GM18498 (cell line): ENCODE results near the gene ABR.
"Not testable (repeated sequence)": the region's sequence is repeated elsewhere in the genome, so short reads cannot be mapped to it uniquely, and the experiment has no call there.

ENCODE experiments used
- ATAC-seq: cut with Tn5 transposase; IDR thresholded peaks from one replicate; pipeline ENCODE4 v1.9.1; 2021; ENCODE audit warnings: mild to moderate bottlenecking, moderate library complexity; ENCODE audit not compliant: unreplicated experiment

Gene ABR

GRCh38 chr17:1174263-1174880, 5.4 kb downstream of the ABR start:
- no peak for ATAC-seq

DNA sequence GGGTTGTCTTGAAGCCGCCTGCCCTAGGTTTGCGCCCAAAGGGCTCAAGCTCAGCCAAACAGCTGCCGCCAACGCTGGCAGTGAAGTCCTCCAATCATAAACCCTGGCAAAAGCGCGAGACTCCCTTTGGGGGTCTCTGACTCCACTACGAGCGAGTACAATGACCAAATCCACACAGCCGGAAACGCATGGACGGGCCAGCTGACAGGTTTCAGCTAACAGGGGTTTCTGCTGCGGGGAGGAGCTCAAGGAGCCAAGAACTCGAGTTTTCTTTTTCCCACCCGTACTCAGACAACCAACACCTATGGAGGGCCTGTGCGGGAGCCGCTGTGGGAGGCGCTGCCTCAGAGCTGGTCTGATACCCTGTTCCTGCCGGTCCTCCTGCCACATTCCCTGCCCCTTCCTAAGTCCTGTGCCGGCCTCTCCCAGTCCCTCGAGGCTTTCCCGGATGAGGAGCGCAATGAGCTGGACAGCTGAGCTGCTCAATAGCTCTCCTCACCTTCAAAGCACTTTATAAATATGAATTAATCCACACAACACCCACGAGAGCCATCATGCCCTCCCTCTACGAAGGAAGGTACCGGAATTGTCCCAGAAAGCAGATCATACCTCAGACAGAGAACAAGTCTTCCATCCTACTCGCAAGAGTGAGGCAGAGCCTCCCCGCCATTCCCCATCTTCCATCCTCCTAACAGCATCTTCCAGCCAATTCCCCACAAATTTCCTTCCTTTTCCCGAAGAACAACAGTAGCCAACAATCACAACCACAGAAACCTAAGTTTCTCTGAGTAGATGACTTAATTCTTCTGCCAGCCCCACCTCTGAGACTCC, 6.1 kb downstream of the ABR start:
- ATAC-seq = no peak

DNA sequence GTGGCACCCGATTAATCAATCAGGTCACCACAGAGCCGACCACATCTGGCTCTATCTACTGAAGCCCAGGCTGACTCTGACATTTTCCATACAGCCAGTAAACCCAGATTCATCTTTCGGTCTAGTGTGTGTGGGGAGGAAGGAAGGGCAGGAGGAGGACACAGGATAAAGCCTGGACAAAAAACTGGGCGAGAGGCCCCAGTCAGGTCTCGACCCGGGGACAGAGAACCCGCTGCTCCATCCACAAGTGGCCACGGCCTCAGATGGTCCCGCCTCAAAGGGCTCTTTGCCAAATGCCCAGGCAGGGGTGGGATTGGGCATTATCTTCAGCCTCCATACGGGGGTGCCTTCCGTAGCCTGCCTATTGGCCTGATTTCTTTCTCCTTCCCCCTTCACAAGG, 7.8 kb downstream of the ABR start:
- no peak for ATAC-seq

DNA sequence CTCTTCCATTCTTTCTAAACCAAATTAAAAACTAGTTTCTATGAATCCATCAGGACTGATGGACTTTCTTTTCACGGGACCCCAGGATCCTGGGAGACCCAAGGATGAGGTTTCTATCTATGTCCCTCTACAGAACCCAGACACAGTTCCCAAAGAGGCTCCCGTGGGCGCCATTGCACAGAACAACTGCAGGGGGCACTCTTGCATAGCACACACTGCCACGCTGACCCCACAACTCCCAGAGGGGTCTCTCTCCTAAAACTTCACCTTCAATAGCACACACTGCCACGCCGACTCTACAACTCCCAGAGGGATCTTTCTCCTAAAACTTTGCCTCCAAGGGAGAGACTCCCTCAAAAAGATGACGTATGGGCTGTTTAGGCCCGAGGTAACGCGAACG, 9.0 kb downstream of the ABR start:
- ATAC-seq = no peak

- no peak for ATAC-seq
These were observed 9.9 kb downstream of the ABR start for GRCh38 chr17:1169929-1170312.

GRCh38 chr17:1169221-1169928, 10.4 kb downstream of the ABR start:
- ATAC-seq = no peak

DNA sequence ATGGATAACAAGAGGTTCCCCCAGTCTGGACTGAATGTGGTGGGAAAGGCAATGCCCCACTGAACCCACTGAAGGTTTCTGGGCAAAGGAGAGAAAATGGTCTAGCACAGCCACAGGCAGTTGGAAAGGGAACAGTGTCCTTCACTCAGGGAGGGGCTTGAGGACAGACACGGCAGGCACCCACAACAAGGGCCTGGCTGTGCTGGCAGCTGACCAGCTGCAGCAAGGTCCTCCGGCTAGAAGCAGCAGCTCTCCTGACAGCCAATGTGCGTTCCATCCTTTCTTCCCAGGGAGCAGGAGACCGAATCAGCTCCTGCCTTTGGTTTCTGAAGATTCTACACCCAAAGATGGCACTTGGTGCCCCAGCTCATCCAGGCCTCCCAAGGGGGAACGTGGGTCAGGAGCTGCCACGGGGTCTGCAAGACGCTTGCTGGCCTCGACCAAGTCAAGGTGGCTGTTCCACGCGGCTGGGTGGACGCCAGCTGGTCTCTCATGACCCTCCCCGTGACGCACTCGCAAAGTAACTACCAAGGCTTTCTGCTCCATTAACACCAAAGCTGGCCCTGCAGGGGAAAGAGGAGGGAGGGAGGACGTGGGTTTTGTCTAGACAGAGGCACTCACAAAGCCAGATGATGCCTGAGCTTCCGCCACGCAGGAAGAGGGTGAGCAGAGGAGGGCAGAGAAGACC, 11.1 kb downstream of the ABR start:
- no peak for ATAC-seq

DNA sequence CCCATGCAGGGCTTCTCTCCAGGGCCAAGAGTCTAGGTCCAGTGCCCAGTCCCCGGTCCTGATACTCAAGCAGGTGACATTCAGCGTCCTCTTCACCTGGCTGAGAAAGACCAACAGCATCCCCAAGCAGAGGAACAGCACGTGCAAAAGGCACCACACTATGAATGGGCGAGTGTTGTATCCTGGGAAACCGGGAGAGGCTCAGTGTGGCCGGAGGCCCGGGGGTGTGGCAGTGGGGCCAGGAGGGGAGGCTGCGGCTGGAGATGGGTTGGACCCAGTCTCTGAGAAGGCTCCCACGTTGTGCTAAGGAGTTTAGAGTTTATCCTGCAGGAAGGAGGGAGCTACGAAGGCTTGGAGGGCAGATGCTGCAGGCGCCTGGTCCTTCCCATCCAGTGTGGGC, 13.5 kb downstream of the ABR start:
- no peak for ATAC-seq

DNA sequence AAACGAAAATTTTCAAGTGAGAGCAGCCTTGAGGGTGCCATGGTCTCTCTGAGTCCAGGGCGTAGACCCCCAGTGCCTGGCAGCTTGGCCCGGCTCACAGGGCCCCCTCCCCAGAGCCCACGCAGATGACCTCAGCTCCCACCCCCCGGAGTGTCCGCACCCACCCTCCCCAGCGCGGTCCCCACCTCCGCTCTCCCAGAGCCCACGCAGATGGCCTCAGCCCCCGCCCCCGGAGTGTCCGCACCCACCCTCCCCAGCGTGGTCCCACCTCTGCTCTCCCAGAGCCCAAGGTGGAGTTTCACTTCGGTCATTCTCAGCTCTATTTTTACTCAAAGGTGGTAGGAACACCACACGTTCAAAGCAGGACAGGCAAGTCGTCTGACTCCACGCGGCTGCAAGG, 13.9 kb downstream of the ABR start:
- ATAC-seq = no peak

DNA sequence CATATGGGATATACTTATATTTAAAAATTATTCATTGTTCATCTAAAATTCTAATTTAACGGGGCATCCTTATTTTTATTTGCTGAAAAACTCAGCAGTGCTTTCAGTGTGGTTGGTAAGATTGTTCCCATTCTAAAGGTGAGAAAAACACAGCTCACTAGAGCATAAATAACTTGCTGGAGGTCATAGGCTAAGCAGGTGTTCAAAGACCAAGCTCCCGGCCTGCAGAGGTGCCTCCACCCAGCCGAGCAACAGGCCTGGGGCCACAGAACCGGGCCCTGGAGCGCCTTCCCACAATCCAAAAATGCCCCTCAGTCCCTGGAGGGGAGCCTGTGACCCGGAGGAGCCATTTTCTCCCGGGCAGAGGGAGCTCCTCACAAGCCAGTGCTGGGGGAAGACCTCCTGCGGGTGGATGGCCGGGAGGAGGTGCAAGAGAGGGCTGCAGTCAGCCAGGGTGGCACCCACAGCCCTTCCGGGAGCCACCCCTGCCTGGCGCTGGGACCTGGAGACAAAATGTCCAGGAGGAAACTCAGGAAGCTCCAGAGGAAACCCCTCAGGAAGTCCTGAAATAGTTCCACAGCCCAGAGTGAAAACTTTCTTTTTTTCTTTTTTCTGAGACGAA, 14.7 kb downstream of the ABR start:
- ATAC-seq = no peak

DNA sequence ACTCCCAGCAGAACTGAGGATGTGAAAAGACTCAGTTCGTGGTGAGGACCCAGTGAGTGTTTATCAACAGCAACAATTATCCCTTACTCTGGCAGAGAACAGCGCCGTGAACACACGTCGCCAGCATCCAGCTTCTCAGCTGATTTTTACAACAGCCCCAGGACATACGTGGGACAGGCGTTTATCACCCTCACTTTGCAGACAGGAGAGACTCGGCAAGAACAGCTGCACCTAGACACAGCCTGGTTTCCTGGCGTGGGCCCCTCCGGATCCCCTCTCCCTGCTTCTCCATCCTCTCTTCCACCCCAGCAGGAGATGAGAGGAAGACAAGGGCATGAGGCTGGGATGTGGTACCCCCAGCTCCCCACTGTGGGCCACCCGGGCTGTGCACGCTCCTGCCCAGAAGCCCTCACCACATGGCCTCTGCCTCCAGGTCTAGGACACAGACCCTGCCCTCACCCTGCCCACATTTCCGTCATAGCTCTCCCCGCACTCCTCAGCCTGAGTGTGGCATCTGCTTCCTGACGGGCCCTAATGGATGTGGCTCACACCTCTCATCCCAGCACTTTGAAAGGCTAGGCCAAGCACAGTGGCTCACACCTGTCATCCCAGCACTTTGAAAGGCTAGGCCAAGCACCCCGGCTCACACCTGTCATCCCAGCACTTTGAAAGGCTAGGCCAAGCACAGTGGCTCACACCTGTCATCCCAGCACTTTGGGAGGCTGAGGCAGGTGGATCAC, 17.5 kb downstream of the ABR start:
- no peak for ATAC-seq

DNA sequence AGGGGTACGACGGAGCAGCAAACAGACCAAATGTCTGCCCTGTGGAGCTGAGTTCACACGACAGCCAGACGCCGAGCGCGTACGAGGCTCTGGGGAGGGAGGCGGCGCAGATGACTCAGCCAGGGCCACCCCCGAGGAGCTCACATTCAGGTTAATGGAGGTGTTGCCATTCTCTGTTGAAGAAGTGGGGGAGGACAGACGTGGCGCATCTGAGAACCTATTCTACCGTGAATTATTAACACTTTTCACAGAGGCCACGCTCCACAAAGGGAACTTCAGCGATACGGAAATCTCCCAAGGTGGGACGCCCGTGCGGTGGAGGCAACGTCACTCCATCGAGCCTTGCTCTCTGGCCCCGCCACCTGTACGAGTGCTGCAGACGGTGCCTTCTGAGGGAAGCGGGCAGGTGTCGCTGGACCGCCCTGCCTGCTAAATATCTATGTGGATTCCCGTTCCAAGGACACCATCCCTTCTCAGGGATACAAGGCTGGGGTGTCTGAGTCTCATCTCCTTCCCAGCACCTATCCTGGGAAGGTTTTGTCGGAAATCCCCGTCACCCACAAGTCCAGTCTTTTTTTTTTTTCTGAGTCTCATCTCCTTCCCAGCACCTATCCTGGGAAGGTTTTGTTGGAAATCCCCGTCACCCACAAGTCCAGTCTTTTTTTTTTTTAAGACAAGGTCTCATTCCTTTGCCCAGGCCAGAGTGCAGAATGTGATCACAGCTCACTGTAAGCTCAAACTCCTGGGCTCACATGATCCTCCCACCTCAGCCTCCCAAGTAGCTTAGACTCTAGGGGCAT, 19.0 kb downstream of the ABR start:
- no peak for ATAC-seq

DNA sequence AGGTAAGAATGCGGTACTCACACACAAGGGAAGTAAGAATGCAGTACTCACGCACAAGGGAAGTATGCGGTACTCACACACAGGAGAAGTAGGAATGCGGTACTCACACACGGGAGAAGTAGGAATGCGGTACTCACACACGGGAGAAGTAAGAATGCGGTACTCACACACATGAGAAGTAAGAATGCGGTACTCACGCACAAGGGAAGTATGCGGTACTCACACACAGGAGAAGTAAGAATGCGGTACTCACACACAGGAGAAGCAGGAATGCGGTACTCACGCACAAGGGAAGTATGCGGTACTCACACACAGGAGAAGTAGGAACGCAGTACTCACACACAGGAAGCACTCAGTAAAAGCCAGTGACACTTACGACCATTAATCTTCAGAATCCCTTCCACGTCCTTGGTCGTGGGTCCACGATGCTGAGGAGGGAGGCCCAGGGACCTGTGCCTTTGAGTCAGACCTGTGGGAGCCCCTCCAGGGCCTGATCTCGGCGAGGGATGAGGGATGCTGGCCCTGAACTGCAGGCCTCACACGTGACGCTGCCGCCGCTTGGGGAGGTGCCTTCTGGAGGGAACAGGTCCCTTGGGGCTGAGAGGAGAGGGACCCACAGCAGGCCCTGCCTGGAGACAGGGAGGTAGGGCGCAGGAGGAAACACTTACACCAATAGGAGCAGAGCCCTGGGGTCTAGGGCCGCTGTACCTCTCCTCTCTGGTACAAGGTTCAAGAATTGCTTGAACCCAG, 20.2 kb downstream of the ABR start:
- ATAC-seq = no peak

DNA sequence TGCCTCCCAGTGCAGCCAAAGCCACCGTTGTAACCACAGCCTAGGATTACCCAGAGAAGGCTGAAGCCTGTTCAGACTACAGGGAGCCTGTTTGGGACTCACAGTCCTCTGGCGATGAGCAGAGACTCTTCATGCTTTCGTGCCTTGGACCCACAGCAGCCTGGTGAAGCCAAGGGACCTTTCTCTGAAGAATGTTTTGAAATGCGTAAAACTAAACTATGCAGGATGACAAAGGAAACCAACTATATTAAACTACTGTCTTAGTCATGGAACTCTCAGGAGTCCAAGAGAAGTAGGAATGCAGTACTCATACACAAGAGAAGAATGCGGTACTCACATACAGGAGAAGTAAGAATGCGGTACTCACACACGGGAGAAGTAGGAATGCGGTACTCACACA, 20.9 kb downstream of the ABR start:
- ATAC-seq = no peak

GRCh38 chr17:1156864-1157263, 22.9 kb downstream of the ABR start:
- ATAC-seq = no peak

DNA sequence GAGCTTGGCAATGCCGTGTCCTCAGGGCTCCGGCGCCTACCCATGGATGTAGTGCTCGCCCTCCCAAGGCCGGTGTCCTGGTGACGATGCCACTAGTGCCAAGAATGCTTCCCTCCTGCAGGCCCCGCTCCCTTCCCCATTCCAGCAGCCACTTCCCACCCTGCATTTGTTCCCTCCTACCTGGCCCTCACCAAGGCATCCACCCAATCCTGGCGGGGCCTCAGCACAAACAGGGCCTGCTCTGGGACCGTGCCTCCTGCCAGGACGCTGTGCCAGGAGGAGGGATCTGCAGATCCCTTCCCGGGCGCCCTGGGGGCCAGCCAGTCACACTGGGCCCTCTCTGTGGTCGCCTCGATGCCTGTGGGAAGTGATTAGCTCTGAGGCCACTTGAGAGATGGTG, 25.1 kb downstream of the ABR start:
- no peak for ATAC-seq

DNA sequence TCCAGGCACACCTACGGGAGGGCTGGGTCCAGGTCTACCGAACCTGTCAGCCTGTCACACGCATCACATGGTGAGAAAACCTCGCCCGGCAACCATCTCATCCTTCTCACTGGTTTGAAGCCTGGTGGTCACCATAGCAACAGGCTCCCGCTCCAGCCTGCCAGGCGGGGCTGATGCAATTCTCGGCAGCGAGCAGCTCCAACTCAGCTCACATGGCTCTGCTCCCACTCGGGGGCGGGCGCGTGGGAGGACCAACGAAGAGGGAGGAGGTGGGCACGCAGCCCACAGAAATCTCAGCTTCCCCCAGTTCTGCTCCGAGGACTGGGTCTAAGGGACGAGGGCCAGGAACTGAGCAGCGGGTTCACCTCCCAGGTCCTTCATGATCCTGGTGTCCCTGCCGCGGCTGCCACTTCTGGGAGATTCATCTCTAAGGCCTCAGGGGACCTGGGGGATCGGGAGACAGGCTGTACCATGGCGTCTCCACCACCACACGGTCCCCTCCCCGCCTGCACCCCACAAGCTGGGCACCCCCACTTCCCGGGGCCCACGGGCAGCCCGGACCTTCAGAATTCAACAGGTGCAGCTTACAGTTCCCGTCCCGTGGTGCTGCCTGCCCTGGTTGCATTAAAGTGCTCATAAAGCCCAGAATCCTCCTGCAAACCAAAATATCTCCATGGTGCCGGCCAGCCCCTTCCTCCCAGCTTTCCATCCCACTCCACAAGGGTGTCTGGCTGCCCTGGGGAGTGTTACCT, 25.8 kb downstream of the ABR start:
- ATAC-seq = no peak

DNA sequence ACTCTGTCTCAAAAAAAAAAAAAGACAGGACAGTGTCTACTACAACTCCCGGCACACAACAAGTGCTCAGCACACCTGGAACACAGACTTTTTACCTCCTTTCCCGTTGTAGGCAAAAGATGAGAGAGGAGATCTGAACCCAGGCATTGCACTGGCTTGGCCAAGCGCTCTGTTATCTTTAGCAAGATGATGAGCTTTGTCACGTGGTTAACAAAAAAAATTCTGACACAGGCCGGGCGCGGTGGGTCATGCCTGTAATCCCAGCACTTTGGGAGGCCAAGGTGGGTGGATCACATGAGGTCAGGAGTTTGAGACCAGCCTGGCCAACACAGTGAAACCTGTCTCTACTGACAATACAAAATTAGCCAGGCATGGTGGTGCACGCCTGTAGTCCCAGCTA, 27.2 kb downstream of the ABR start:
- ATAC-seq = not testable (repeated sequence)
